GM12878 (cell line): ENCODE data around the gene INIP. TPM values are rescaled to one million over a fixed set of nuclear protein-coding genes. Genes with fewer than 3 reads are reported as not detected.

Experiments used
- E2F4 ChIP-seq: IDR thresholded peaks from 2 replicates; pipeline ENCODE4 v1.6.1; 2012; ENCODE audit warnings: low read depth, low read length, improper control_type of control experiment
- EED ChIP-seq: sonication (generic); IDR thresholded peaks from 2 replicates; pipeline ENCODE4 v1.6.1; 2016; ENCODE audit warnings: antibody characterized with exemption, low read depth
- EGR1 ChIP-seq, 2 experiments: IDR thresholded peaks; 1 replicate in 1 of 2; 2 replicates in 1 of 2; pipeline ENCODE4 v1.6.1; 2011 to 2012; ENCODE audit warnings: low read depth in 2 of 2, low read length in 2 of 2, borderline replicate concordance in 1 of 2, mild to moderate bottlenecking in 1 of 2, moderate library complexity in 1 of 2
- ETV6 ChIP-seq, 2 experiments: fragments of 450-650 bp in 1 of 2; IDR thresholded peaks in 1 of 2; conservative IDR thresholded peaks in 1 of 2; 2 replicates each; pipeline ENCODE4 v1.6.1; 2014; ENCODE audit warnings: antibody characterized with exemption in 1 of 2, borderline replicate concordance in 1 of 2, low read depth in 1 of 2, mild to moderate bottlenecking in 1 of 2, moderate library complexity in 1 of 2
- FOXK2 ChIP-seq: fragments of 450-650 bp; IDR thresholded peaks from 2 replicates; pipeline ENCODE4 v1.6.1; 2017; ENCODE audit warnings: mild to moderate bottlenecking, moderate library complexity
- IRF4 ChIP-seq: IDR thresholded peaks from 2 replicates; pipeline ENCODE4 v1.6.1; 2011; ENCODE audit warnings: low read depth, low read length
- KAT2A ChIP-seq: conservative IDR thresholded peaks from 2 replicates; pipeline ENCODE4 v1.6.1; 2011; ENCODE audit warnings: low read depth, low read length; ENCODE audit not compliant: control insufficient read depth
- KDM1A ChIP-seq: fragments of 200-600 bp; sonication (generic); IDR thresholded peaks from 2 replicates; pipeline ENCODE4 v1.6.1; 2016; ENCODE audit warnings: borderline replicate concordance
- NBN ChIP-seq: fragments of 450-650 bp; IDR thresholded peaks from 2 replicates; pipeline ENCODE4 v1.6.1; 2016
- NFXL1 ChIP-seq: fragments of 450-650 bp; IDR thresholded peaks from 2 replicates; pipeline ENCODE4 v1.6.1; 2017; ENCODE audit warnings: antibody characterized with exemption, mild to moderate bottlenecking, borderline replicate concordance
- POLR2AphosphoS2 ChIP-seq: IDR thresholded peaks from 2 replicates; pipeline ENCODE4 v1.6.1; 2011; ENCODE audit warnings: low read depth, mild to moderate bottlenecking, low read length, improper control_type of control experiment, moderate library complexity
- RB1 ChIP-seq: fragments of 450-650 bp; formaldehyde crosslinking; IDR thresholded peaks from 2 replicates; pipeline ENCODE4 v1.6.1; 2017; ENCODE audit warnings: mild to moderate bottlenecking, borderline replicate concordance
- RELA ChIP-seq: fragments of 450-650 bp; IDR thresholded peaks from 2 replicates; pipeline ENCODE4 v1.8.0; 2014; ENCODE audit warnings: borderline replicate concordance; ENCODE audit not compliant: partially characterized antibody
- SMAD5 ChIP-seq: IDR thresholded peaks from 2 replicates; pipeline ENCODE4 v1.6.1; 2016; ENCODE audit warnings: antibody characterized with exemption, low read depth
- SPI1 ChIP-seq: IDR thresholded peaks from 2 replicates; pipeline ENCODE4 v1.6.1; 2011; ENCODE audit warnings: low read depth, mild to moderate bottlenecking, low read length, moderate library complexity, borderline replicate concordance; ENCODE audit not compliant: insufficient read depth
- TAF1 ChIP-seq: IDR thresholded peaks from 2 replicates; pipeline ENCODE4 v1.6.1; 2011; ENCODE audit warnings: mild to moderate bottlenecking, low read depth, low read length, borderline replicate concordance
- ZNF24 ChIP-seq: fragments of 450-650 bp; IDR thresholded peaks from 2 replicates; pipeline ENCODE4 v1.6.1; 2017; ENCODE audit warnings: antibody characterized with exemption, mild to moderate bottlenecking
- ZNF384 ChIP-seq: IDR thresholded peaks from 2 replicates; pipeline ENCODE4 v1.6.1; 2012; ENCODE audit warnings: low read depth, mild to moderate bottlenecking, low read length, improper control_type of control experiment, borderline replicate concordance
- polyA plus RNA-seq, 11 experiments: library from polyadenylated mRNA; depleted of rRNA in 4 of 11; unstranded in 6 of 11; stranded (reverse) in 5 of 11; fragments of >200 nt; fragmentation: Nextera tagmentation in 4 of 11; fragmentation: Illumina TruSeq in 1 of 11; extraction: Ambion mirVana in 4 of 11; extraction: Trizol in 1 of 11; gene quantifications; 1 replicate in 1 of 11; 2 replicates in 10 of 11; pipeline versions ENCODE4 v1.2.1 to v1.2.3, GENCODE V29; 2011 to 2016; ENCODE audit warnings: inconsistent platforms in 2 of 11, missing spikeins in 2 of 11, low read depth in 1 of 11
- total RNA-seq, 4 experiments: library from RNA; depleted of rRNA in 3 of 4; stranded (reverse); fragments of >200 nt in 3 of 4; fragmentation: Illumina TruSeq in 1 of 4; extraction: Trizol in 1 of 4; gene quantifications; 2 replicates each; pipeline versions ENCODE4 v1.2.1 to v1.2.3, GENCODE V29; 2013 to 2021
- TF ChIP-seq, protein P1 (sequence below): fragments of 450-650 bp; IDR thresholded peaks from 2 replicates; pipeline ENCODE4 v1.6.1; 2017; ENCODE audit warnings: mild to moderate bottlenecking, low read depth, inconsistent platforms; ENCODE audit not compliant: poor library complexity, severe bottlenecking
- TF ChIP-seq, protein P2 (sequence below): fragments of 450-650 bp; IDR thresholded peaks from 2 replicates; pipeline ENCODE4 v1.6.1; 2016; ENCODE audit warnings: mild to moderate bottlenecking, moderate library complexity, borderline replicate concordance
- TF ChIP-seq, protein P3 (sequence below): IDR thresholded peaks from 2 replicates; pipeline ENCODE4 v1.6.1; 2011; ENCODE audit warnings: mild to moderate bottlenecking, low read depth, low read length, moderate library complexity; ENCODE audit not compliant: insufficient replicate concordance

Gene INIP
- total and polyA plus RNA-seq, 10 of the 15 experiments (the other 5 are each of a cell fraction or from before 2014, with no cell fraction given), result 18.9 to 66.5 (median 37.7) TPM

DNA sequence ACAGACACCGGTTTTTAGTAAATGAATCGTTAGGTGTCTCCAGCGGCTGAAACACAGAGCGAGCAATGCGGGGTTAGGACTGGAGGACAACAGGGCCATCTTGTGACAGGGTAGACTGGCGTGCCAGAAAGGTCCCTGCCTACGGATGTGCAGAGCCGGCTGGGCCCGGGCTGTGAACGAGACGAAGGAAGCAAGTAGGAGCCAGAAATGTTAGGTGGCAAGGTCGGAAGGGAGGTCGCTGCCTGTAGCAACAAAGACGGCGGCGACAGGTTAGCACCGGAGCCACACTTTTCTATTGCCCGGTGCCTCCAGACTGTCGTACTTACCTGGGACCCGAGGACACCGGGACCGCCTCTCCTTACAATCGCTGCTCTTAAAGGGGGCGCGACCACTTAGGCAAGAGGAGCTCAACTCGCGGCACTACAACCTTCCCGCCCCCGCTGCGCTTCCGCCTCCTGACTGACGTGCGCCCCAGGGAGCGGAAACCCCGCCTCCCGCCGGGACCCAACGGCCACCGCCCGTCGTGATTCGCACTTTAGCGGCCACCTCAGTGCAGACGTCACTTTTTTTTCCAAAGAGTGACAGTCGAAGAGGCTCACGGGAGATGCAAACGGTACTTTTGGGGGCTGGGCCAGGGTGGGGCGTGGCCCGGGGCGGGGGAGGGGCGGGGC, at the start of gene INIP (continued):
- TF ChIP-seq E2F4 (peak; percentile 86), EED (no peak), NFXL1 (no peak), RELA (peak; percentile 73), POLR2AphosphoS2 (peak; percentile 55; the same call in 1 of the 2 replicates), ZNF384 (peak; percentile 18; the same call in 1 of the 2 replicates), KAT2A (no peak), ETV6 (conservative IDR thresholded peaks at IDR 0.05 in 1 of 2, IDR thresholded peaks at IDR 0.05 in 1 of 2; ENCODE audit: borderline replicate concordance in 1 of 2, low read depth in 1 of 2) (no peak), SPI1 (0 out of 2 replicates have a peak, but pooled peaks have one; percentile 6), ZNF24 (0 out of 2 replicates have a peak, but pooled peaks have one; percentile 15), EGR1 (IDR thresholded peaks at IDR 0.05; ENCODE audit: borderline replicate concordance in 1 of 2, low read depth in 2 of 2, low read length in 2 of 2) (peak; percentile 20 to 95), KDM1A (no peak), IRF4 (no peak), FOXK2 (no peak), NBN (no peak; the same call in 1 of the 2 replicates), TAF1 (0 out of 2 replicates have a peak, but pooled peaks have one; percentile 35), SMAD5 (no peak), RB1 (peak; percentile 89; the same call in 1 of the 2 replicates)
- TF ChIP-seq, protein P1, sequence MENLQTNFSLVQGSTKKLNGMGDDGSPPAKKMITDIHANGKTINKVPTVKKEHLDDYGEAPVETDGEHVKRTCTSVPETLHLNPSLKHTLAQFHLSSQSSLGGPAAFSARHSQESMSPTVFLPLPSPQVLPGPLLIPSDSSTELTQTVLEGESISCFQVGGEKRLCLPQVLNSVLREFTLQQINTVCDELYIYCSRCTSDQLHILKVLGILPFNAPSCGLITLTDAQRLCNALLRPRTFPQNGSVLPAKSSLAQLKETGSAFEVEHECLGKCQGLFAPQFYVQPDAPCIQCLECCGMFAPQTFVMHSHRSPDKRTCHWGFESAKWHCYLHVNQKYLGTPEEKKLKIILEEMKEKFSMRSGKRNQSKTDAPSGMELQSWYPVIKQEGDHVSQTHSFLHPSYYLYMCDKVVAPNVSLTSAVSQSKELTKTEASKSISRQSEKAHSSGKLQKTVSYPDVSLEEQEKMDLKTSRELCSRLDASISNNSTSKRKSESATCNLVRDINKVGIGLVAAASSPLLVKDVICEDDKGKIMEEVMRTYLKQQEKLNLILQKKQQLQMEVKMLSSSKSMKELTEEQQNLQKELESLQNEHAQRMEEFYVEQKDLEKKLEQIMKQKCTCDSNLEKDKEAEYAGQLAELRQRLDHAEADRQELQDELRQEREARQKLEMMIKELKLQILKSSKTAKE, result no peak
- TF ChIP-seq, protein P2, sequence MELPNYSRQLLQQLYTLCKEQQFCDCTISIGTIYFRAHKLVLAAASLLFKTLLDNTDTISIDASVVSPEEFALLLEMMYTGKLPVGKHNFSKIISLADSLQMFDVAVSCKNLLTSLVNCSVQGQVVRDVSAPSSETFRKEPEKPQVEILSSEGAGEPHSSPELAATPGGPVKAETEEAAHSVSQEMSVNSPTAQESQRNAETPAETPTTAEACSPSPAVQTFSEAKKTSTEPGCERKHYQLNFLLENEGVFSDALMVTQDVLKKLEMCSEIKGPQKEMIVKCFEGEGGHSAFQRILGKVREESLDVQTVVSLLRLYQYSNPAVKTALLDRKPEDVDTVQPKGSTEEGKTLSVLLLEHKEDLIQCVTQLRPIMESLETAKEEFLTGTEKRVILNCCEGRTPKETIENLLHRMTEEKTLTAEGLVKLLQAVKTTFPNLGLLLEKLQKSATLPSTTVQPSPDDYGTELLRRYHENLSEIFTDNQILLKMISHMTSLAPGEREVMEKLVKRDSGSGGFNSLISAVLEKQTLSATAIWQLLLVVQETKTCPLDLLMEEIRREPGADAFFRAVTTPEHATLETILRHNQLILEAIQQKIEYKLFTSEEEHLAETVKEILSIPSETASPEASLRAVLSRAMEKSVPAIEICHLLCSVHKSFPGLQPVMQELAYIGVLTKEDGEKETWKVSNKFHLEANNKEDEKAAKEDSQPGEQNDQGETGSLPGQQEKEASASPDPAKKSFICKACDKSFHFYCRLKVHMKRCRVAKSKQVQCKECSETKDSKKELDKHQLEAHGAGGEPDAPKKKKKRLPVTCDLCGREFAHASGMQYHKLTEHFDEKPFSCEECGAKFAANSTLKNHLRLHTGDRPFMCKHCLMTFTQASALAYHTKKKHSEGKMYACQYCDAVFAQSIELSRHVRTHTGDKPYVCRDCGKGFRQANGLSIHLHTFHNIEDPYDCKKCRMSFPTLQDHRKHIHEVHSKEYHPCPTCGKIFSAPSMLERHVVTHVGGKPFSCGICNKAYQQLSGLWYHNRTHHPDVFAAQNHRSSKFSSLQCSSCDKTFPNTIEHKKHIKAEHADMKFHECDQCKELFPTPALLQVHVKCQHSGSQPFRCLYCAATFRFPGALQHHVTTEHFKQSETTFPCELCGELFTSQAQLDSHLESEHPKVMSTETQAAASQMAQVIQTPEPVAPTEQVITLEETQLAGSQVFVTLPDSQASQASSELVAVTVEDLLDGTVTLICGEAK, result peak; percentile 81; the same call in 1 of the 2 replicates
- TF ChIP-seq, protein P3, sequence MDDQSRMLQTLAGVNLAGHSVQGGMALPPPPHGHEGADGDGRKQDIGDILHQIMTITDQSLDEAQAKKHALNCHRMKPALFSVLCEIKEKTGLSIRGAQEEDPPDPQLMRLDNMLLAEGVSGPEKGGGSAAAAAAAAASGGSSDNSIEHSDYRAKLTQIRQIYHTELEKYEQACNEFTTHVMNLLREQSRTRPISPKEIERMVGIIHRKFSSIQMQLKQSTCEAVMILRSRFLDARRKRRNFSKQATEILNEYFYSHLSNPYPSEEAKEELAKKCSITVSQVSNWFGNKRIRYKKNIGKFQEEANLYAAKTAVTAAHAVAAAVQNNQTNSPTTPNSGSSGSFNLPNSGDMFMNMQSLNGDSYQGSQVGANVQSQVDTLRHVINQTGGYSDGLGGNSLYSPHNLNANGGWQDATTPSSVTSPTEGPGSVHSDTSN, result peak; percentile 95
